A549 (cell line): ENCODE measurements around the gene OR4N5. TPM values are rescaled to one million over a fixed set of nuclear protein-coding genes. Genes with fewer than 3 reads are reported as not detected.
"Not testable (repeated sequence)": the region's sequence is repeated elsewhere in the genome, so short reads cannot be mapped to it uniquely, and the experiment has no call there.

Experiments
- ATAC-seq, 2 experiments: fragments of 200-7000 bp in 1 of 2; fragments of >200 bp in 1 of 2; cut with Nextera tagmentation in 1 of 2; cut with Tn5 transposase in 1 of 2; 3 replicates each; pipeline versions ENCODE4 v1.8.0 to v1.9.1; 2018 to 2020; ENCODE audit warnings: mild to moderate bottlenecking in 1 of 2, moderate library complexity in 1 of 2
- CTCF ChIA-PET: fragments of 300-600 bp; sonication (Branson Sonifier 250); formaldehyde crosslinking; extraction: SDS; loops from one replicate; lab custom pipeline; 2021; ENCODE audit warnings: antibody characterized with exemption, inconsistent platforms; lab: Yijun Ruan, JAX
- POLR2A ChIA-PET: fragments of 350-600 bp; formaldehyde crosslinking; extraction: SDS; loops from one replicate; lab custom pipeline; 2021; ENCODE audit warnings: antibody characterized with exemption, inconsistent platforms; lab: Yijun Ruan, JAX
- DNase-seq, 2 experiments: peaks; one replicate each; pipeline versions ENCODE4 v3.0.0 to v3.0.0-alpha.2; 2011 to 2016; ENCODE audit warnings: low read depth in 1 of 2, low spot score in 1 of 2
- FAIRE-seq: peaks from 2 replicates; lab custom pipeline; 2011; peaks lifted over from hg19 to GRCh38; lab: Jason Lieb, UNC
- H3K27ac ChIP-seq, 2 experiments: fragments of >200 bp; sonication (Bioruptor Twin); formaldehyde crosslinking; 3 replicates each; pipeline ENCODE4 v1.5.1; 2016 to 2017
- H3K4me1 ChIP-seq: fragments of >200 bp; sonication (Bioruptor Twin); formaldehyde crosslinking; 3 replicates; pipeline ENCODE4 v1.6.1; 2016
- H3K4me2 ChIP-seq: fragments of >200 bp; sonication (Bioruptor Twin); formaldehyde crosslinking; 3 replicates; pipeline ENCODE4 v1.6.1; 2016
- H3K4me3 ChIP-seq: fragments of >200 bp; sonication (Bioruptor Twin); formaldehyde crosslinking; 3 replicates; pipeline ENCODE4 v1.5.1; 2016
- H3K9me3 ChIP-seq: fragments of >200 bp; sonication (Bioruptor Twin); formaldehyde crosslinking; 3 replicates; pipeline ENCODE4 v1.6.1; 2016
- CHD2 ChIP-seq: fragments of 150-350 bp; IDR thresholded peaks from 2 replicates; pipeline ENCODE4 v1.6.1; 2014; ENCODE audit warnings: low read length; ENCODE audit not compliant: partially characterized antibody
- FOSB ChIP-seq: fragments of 250-450 bp; sonication (Bioruptor Pico); IDR thresholded peaks from 2 replicates; pipeline ENCODE4 v1.5.0; 2020; ENCODE audit warnings: mild to moderate bottlenecking, moderate library complexity
- HDAC2 ChIP-seq: fragments of 200-600 bp; sonication (generic); IDR thresholded peaks from 2 replicates; pipeline ENCODE4 v1.6.1; 2016
- HES2 ChIP-seq: fragments of >200 bp; sonication (Bioruptor Twin); formaldehyde crosslinking; IDR thresholded peaks from 2 replicates; pipeline ENCODE4 v1.6.1; 2016
- HOXA7 ChIP-seq: fragments of 250-450 bp; sonication (Bioruptor Pico); IDR thresholded peaks from 2 replicates; pipeline ENCODE4 v1.5.0; 2020; ENCODE audit warnings: mild to moderate bottlenecking, moderate library complexity
- JUNB ChIP-seq: fragments of >200 bp; sonication (Bioruptor Twin); formaldehyde crosslinking; IDR thresholded peaks from 2 replicates; pipeline ENCODE4 v1.6.1; 2016
- KDM5A ChIP-seq: fragments of 200-600 bp; sonication (generic); IDR thresholded peaks from 2 replicates; pipeline ENCODE4 v1.6.1; 2016; ENCODE audit warnings: antibody characterized with exemption, mild to moderate bottlenecking
- MAFK ChIP-seq: fragments of 450-650 bp; IDR thresholded peaks from 2 replicates; pipeline ENCODE4 v1.6.1; 2014; ENCODE audit not compliant: partially characterized antibody
- NFE2L2 ChIP-seq: fragments of 150-350 bp; conservative IDR thresholded peaks from 2 replicates; pipeline ENCODE4 v1.6.1; 2014; ENCODE audit warnings: low read length
- NPAS2 ChIP-seq: fragments of 250-450 bp; sonication (Bioruptor Pico); IDR thresholded peaks from 2 replicates; pipeline ENCODE4 v1.8.0; 2022; ENCODE audit warnings: mild to moderate bottlenecking, moderate library complexity, borderline replicate concordance
- POLR2AphosphoS2 ChIP-seq: conservative IDR thresholded peaks from 2 replicates; pipeline ENCODE4 v1.6.1; 2012; ENCODE audit warnings: low read length, improper control_type of control experiment, inconsistent platforms
- RAD21 ChIP-seq, 2 experiments: fragments of >200 bp in 1 of 2; sonication (Bioruptor Twin) in 1 of 2; formaldehyde crosslinking in 1 of 2; IDR thresholded peaks in 1 of 2; conservative IDR thresholded peaks in 1 of 2; 2 replicates in 1 of 2; 3 replicates in 1 of 2; pipeline ENCODE4 v1.6.1; 2012 to 2018; ENCODE audit warnings: inconsistent platforms in 1 of 2
- RFX5 ChIP-seq: fragments of 450-650 bp; IDR thresholded peaks from 2 replicates; pipeline ENCODE4 v1.7.1; 2014; ENCODE audit warnings: antibody characterized with exemption, mild to moderate bottlenecking, moderate library complexity
- ZSCAN20 ChIP-seq: fragments of 250-450 bp; sonication (Bioruptor Pico); IDR thresholded peaks from 2 replicates; pipeline ENCODE4 v1.8.0; 2022; ENCODE audit warnings: mild to moderate bottlenecking, moderate library complexity
- WGBS: methylation state at CpG from one replicate; pipeline ENCODE4 v1.1.6; 2017; ENCODE audit errors: missing lambda C conversion rate; 5-methylcytosine and 5-hydroxymethylcytosine counted together
- polyA plus RNA-seq, 4 experiments: library from polyadenylated mRNA; depleted of rRNA in 3 of 4; stranded (reverse); fragments of >200 nt; fragmentation: RNase III in 1 of 4; extraction: RNeasy Plus Mini Kit Qiagen cat#74134 plus additional on column Dnase treatment in 1 of 4; gene quantifications; 2 replicates in 3 of 4; 3 replicates in 1 of 4; pipeline ENCODE4 v1.2.3, GENCODE V29; 2011 to 2017
- TF ChIP-seq, protein P1 (sequence below): fragments of >200 bp; sonication (Bioruptor Twin); formaldehyde crosslinking; IDR thresholded peaks from 3 replicates; pipeline ENCODE4 v1.6.1; 2016
- TF ChIP-seq, protein P2 (sequence below): fragments of 250-450 bp; sonication (Bioruptor Pico); IDR thresholded peaks from 2 replicates; pipeline ENCODE4 v1.5.0; 2021; ENCODE audit warnings: mild to moderate bottlenecking, moderate library complexity, borderline replicate concordance
- TF ChIP-seq, protein P3 (sequence below): fragments of 450-650 bp; IDR thresholded peaks from 2 replicates; pipeline ENCODE4 v1.6.1; 2014; ENCODE audit warnings: antibody characterized with exemption
- TF ChIP-seq, protein P4 (sequence below): IDR thresholded peaks from 2 replicates; pipeline ENCODE4 v1.6.1; 2012

Gene OR4N5
- polyA plus RNA-seq, 2 of the 4 experiments (the other 2 are of a cell fraction) = not detected

- H3K4me3 ChIP-seq, FAIRE-seq, H3K4me1 ChIP-seq, DNase-seq, POLR2A ChIA-PET, H3K4me2 ChIP-seq, H3K27ac ChIP-seq, CTCF ChIA-PET, ATAC-seq, H3K9me3 ChIP-seq: not testable (repeated sequence)
- TF ChIP-seq MAFK = peak; percentile 3
- 45% methylated on average over 15 of the region's 32 CpGs for WGBS
Measured at GRCh38 chr14:20098926-20099770, 39.5 kb upstream of the OR4N5 start.

DNA sequence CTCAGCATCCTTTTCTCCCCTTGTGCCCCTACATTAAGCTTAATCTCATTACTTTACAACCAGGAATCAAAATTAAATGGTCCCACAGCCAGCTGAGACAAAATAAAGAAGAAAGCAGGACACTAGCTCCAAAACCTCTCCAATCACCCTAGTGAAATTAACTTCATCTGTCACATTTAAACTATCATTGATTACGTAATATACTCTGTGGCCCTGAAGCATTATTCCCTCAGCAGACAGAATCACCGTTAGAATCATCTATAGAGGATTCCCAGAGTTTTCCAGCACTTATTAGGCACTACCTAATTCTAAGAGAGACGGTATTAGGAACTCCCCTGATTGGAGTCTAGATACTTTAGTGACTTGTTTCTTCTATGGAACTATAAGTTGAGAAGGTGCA is 28.2 kb upstream of the OR4N5 start, which contains the start of gene OR4K17:
Gene OR4K17, plus strand, starts transcription at position 302 of the 400 bp plus-strand sequence. CDS start 6,761 bp downstream, outside the sequence.
- CTCF ChIA-PET = no interaction called here
- WGBS = 2% methylated on average over 3 of the region's 3 CpGs
- no peak for DNase-seq
- Histone ChIP-seq H3K4me2 (no peak within 1 kb of the TSS), H3K27ac (no peak within 1 kb of the TSS), H3K4me1 (no peaks in the 10 kb centered on the region), H3K9me3 (no peaks in the 10 kb centered on the region), H3K4me3 (no peak within 1 kb of the TSS)
- POLR2A ChIA-PET = no interaction called here
- ATAC-seq = no peak
- no peak for FAIRE-seq
- TF ChIP-seq CHD2 = no peak
- TF ChIP-seq JUNB = no peak
- TF ChIP-seq RAD21 (conservative IDR thresholded peaks at IDR 0.05 in 1 of 2, IDR thresholded peaks at IDR 0.05 in 1 of 2) = no peak
- TF ChIP-seq FOSB = no peak
- no peak for TF ChIP-seq NFE2L2
- no peak for TF ChIP-seq KDM5A
- TF ChIP-seq HOXA7 (CRISPR knock-in tag) = no peak
- no peak for TF ChIP-seq POLR2AphosphoS2
- TF ChIP-seq, protein P1, sequence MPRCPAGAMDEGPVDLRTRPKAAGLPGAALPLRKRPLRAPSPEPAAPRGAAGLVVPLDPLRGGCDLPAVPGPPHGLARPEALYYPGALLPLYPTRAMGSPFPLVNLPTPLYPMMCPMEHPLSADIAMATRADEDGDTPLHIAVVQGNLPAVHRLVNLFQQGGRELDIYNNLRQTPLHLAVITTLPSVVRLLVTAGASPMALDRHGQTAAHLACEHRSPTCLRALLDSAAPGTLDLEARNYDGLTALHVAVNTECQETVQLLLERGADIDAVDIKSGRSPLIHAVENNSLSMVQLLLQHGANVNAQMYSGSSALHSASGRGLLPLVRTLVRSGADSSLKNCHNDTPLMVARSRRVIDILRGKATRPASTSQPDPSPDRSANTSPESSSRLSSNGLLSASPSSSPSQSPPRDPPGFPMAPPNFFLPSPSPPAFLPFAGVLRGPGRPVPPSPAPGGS = no peak
- no peak for TF ChIP-seq ZSCAN20 (CRISPR knock-in tag)
- no peak for TF ChIP-seq RFX5
- TF ChIP-seq, protein P2, sequence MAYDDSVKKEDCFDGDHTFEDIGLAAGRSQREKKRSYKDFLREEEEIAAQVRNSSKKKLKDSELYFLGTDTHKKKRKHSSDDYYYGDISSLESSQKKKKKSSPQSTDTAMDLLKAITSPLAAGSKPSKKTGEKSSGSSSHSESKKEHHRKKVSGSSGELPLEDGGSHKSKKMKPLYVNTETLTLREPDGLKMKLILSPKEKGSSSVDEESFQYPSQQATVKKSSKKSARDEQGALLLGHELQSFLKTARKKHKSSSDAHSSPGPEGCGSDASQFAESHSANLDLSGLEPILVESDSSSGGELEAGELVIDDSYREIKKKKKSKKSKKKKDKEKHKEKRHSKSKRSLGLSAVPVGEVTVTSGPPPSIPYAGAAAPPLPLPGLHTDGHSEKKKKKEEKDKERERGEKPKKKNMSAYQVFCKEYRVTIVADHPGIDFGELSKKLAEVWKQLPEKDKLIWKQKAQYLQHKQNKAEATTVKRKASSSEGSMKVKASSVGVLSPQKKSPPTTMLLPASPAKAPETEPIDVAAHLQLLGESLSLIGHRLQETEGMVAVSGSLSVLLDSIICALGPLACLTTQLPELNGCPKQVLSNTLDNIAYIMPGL (CRISPR knock-in tag) = no peak
- TF ChIP-seq, protein P3, sequence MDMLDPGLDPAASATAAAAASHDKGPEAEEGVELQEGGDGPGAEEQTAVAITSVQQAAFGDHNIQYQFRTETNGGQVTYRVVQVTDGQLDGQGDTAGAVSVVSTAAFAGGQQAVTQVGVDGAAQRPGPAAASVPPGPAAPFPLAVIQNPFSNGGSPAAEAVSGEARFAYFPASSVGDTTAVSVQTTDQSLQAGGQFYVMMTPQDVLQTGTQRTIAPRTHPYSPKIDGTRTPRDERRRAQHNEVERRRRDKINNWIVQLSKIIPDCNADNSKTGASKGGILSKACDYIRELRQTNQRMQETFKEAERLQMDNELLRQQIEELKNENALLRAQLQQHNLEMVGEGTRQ = no peak

GRCh38 chr14:20112321-20112720 is 26.3 kb upstream of the OR4N5 start:
- Histone ChIP-seq H3K4me3 (no peak overlapping the region), H3K27ac (no peak overlapping the region), H3K4me1 (no peaks in the 10 kb centered on the region), H3K4me2 (no peak overlapping the region), H3K9me3 (no peaks in the 10 kb centered on the region)
- 42% methylated on average over 3 of the region's 3 CpGs for WGBS
- POLR2A ChIA-PET = no interaction called here
- CTCF ChIA-PET = no interaction called here
- FAIRE-seq (no peak), DNase-seq (no peak), ATAC-seq (no peak)
- no peak for TF ChIP-seq HDAC2

DNA sequence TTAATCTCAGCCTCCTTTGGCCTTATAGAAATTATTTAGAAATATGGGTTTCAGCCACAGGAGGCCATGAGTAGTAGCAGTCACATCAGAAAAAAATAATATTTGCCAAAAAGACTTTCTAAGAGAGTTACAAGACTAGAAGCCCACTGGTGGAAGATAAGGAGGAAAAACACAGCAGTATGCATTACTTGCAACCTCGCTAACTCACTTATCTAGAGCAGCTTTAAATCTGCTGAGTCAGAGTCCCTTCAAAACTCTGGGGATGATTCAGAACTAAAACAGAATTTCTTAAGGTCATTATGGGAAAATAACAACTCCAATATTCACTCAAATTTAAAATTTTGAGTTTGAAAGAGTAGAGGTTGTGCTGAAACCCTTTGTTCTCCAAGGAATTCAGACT is 21.9 kb upstream of the OR4N5 start:
- no peak for FAIRE-seq

More for the DNA sequence above, 21.9 kb upstream of the OR4N5 start:
- TF ChIP-seq, protein P4, sequence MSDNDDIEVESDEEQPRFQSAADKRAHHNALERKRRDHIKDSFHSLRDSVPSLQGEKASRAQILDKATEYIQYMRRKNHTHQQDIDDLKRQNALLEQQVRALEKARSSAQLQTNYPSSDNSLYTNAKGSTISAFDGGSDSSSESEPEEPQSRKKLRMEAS = no peak
- TF ChIP-seq NPAS2 (CRISPR knock-in tag) (no peak), HES2 (no peak), MAFK (peak; percentile 73)
- H3K4me3 ChIP-seq = no peak overlapping the region
- H3K9me3 ChIP-seq = no peaks in the 10 kb centered on the region
- DNase-seq (no peak), ATAC-seq (no peak)
- ChIA-PET CTCF (interaction anchor here (0.7 kb wide), 1 partner anchor 101 kb away, joined by 3 read pairs; no protein-coding TSS in a partner anchor), POLR2A (no interaction called here)
- H3K4me1 ChIP-seq = no peaks in the 10 kb centered on the region
- peak overlapping the region in 1 of 2 experiments; percentile 34; a peak in 1 of 6 replicates for H3K27ac ChIP-seq
- H3K4me2 ChIP-seq = no peak overlapping the region
- 66% methylated on average over 1 of the region's 1 CpG for WGBS
